Measurements from ENCODE around the gene PPARD.

PPARD gene

DNA sequence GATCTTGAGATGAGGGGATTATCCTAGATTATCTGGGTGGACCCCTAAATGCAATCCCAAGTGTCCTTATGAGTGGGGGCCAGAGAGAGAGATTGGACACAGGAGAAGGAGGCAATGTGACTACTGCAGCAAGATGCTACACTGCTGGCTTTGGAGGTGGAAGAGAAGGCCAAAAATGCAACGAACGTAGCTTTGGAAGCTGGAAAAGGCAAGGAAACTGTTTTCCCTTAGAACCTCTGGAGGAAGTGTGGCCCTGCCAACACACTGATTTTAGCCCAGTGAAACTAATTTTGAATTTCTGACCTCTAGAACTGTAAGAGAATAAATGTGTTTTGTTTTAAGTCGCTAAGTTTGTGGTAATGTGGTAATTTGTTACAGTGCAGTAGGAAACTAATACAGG lies 15.7 kb downstream of the PPARD start:
- H3K4me3 ChIP-seq (ENCODE audit: control insufficient read depth, low read depth, low read length), result no peak overlapping the region
- DNase-seq (ENCODE audit: low read depth), result no peak
- TF ChIP-seq CTCF (conservative IDR thresholded peaks at IDR 0.05; ENCODE audit: control insufficient read depth, insufficient read depth, low read depth, low read length), result no peak

GRCh38 chr6:35359346-35359743 lies 17.0 kb downstream of the PPARD start:
- no peak for DNase-seq (ENCODE audit: low read depth)
- H3K4me3 ChIP-seq (ENCODE audit: control insufficient read depth, low read depth, low read length), result no peak overlapping the region
- TF ChIP-seq CTCF (conservative IDR thresholded peaks at IDR 0.05; ENCODE audit: control insufficient read depth, insufficient read depth, low read depth, low read length), result no peak

- H3K4me3 ChIP-seq (ENCODE audit: control insufficient read depth, low read depth, low read length), result no peak overlapping the region
- DNase-seq (ENCODE audit: low read depth), result peak; percentile 88
- no peak for TF ChIP-seq CTCF (conservative IDR thresholded peaks at IDR 0.05; ENCODE audit: control insufficient read depth, insufficient read depth, low read depth, low read length)
These were observed 17.5 kb downstream of the PPARD start for GRCh38 chr6:35359744-35360348.

GRCh38 chr6:35360349-35361138 lies 18.2 kb downstream of the PPARD start:
- H3K4me3 ChIP-seq (ENCODE audit: control insufficient read depth, low read depth, low read length), result no peak overlapping the region
- no peak for DNase-seq (ENCODE audit: low read depth)

DNA sequence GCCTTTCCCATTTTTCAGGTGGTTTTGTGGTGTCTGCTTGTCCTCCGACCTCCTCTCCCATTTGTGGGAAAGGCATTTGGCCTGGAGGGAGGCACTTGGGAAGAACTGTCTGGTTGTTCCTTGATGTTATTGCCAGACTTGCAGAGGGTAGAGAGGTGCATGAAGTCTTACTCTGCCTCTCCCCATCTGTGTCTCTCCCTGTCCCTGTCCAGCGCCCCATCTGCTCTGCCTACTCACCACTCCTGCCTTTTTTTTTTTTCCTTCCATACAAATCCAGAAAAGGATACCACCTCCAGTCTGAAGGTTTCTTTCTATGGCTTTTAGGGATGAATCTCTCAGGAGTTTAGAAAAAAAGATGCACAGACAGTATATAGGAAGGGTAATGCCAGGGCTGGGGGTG lies 19.8 kb downstream of the PPARD start:
- no peak for DNase-seq (ENCODE audit: low read depth)
- no peak overlapping the region for H3K4me3 ChIP-seq (ENCODE audit: control insufficient read depth, low read depth, low read length)
- TF ChIP-seq CTCF (conservative IDR thresholded peaks at IDR 0.05; ENCODE audit: control insufficient read depth, insufficient read depth, low read depth, low read length), result no peak

More at GRCh38 chr6:35360349-35361138, 18.2 kb downstream of the PPARD start:
- no peak for TF ChIP-seq CTCF (conservative IDR thresholded peaks at IDR 0.05; ENCODE audit: control insufficient read depth, insufficient read depth, low read depth, low read length)

GRCh38 chr6:35363293-35363750 lies 21.0 kb downstream of the PPARD start:
- H3K4me3 ChIP-seq (ENCODE audit: control insufficient read depth, low read depth, low read length), result no peak overlapping the region
- DNase-seq (ENCODE audit: low read depth), result peak; percentile 82
- no peak for TF ChIP-seq CTCF (conservative IDR thresholded peaks at IDR 0.05; ENCODE audit: control insufficient read depth, insufficient read depth, low read depth, low read length)

Data from fibroblast of mammary gland (primary cell).